Measurements from ENCODE around the gene DNAI7.

Gene DNAI7

GRCh38 chr12:25195056-25195971 is at the start of gene DNAI7, which contains the start of gene ETFRF1:
DNAI7 (minus strand) TSS chr12:25195160; CDS start chr12:25195078, 82 bp downstream.
ETFRF1 (plus strand) TSS chr12:25195237; CDS start chr12:25203957, 8,720 bp downstream.
- peak; percentile 93 for DNase-seq

- no peak for DNase-seq
These were observed 48.7 kb upstream of the DNAI7 start for GRCh38 chr12:25243680-25243990.

GRCh38 chr12:25242981-25243679 is 48.2 kb upstream of the DNAI7 start:
- DNase-seq: peak; percentile 49

- peak; percentile 60 for DNase-seq
These were observed 46.4 kb upstream of the DNAI7 start for GRCh38 chr12:25241167-25242020.

- DNase-seq: no peak
These were observed 41.7 kb upstream of the DNAI7 start for GRCh38 chr12:25236626-25237025.

GRCh38 chr12:25236190-25236589 is 41.2 kb upstream of the DNAI7 start:
- peak; percentile 35 for DNase-seq

- no peak for DNase-seq
These were observed 18.4 kb upstream of the DNAI7 start for GRCh38 chr12:25213338-25213737.

GRCh38 chr12:25208554-25208953 is 13.6 kb upstream of the DNAI7 start:
- no peak for DNase-seq

- DNase-seq: no peak
These were observed 12.9 kb upstream of the DNAI7 start for GRCh38 chr12:25207846-25208245.

- DNase-seq: no peak
These were observed 12.5 kb upstream of the DNAI7 start for GRCh38 chr12:25207411-25207810.

GRCh38 chr12:25202137-25202536 is 7.2 kb upstream of the DNAI7 start:
- no peak for DNase-seq

GRCh38 chr12:25200703-25201102 is 5.7 kb upstream of the DNAI7 start:
- peak; percentile 80 for DNase-seq

GRCh38 chr12:25197608-25198007 is 2.6 kb upstream of the DNAI7 start:
- DNase-seq: no peak

GRCh38 chr12:25194722-25195055 is 271 bp downstream of the DNAI7 start:
- no peak for DNase-seq

GRCh38 chr12:25194214-25194613 is 746 bp downstream of the DNAI7 start:
- DNase-seq: peak; percentile 65

GRCh38 chr12:25190793-25191192 is 4.2 kb downstream of the DNAI7 start:
- DNase-seq: no peak

GRCh38 chr12:25189656-25190055 is 5.3 kb downstream of the DNAI7 start:
- no peak for DNase-seq

- peak; percentile 95 for DNase-seq
These were observed 7.2 kb downstream of the DNAI7 start for GRCh38 chr12:25187781-25188180.

- peak; percentile 26 for DNase-seq
These were observed 8.1 kb downstream of the DNAI7 start for GRCh38 chr12:25186788-25187402.

- DNase-seq: no peak
These were observed 8.7 kb downstream of the DNAI7 start for GRCh38 chr12:25186038-25186787.

GRCh38 chr12:25184132-25184531 is 10.8 kb downstream of the DNAI7 start:
- no peak for DNase-seq

- no peak for DNase-seq
These were observed 12.2 kb downstream of the DNAI7 start for GRCh38 chr12:25182765-25183164.

Measured in fibroblast of skin of right biceps (primary cell).